HepG2 (cell line): ENCODE results near the gene TRPM5.

Experiments used
- FOSL1 ChIP-seq: sonication (generic); formaldehyde crosslinking; IDR thresholded peaks from 2 replicates; pipeline ENCODE4 v1.9.0; 2021; ENCODE audit warnings: missing genetic modification reagents, borderline replicate concordance
- FOXM1 ChIP-seq: sonication (generic); formaldehyde crosslinking; IDR thresholded peaks from 2 replicates; pipeline ENCODE4 v1.5.0; 2020; ENCODE audit warnings: missing genetic modification reagents
- HMGA1 ChIP-seq: sonication (generic); formaldehyde crosslinking; conservative IDR thresholded peaks from 2 replicates; pipeline ENCODE4 v1.4.0; 2020; ENCODE audit warnings: missing genetic modification reagents
- HNRNPK ChIP-seq: fragments of 200-400 bp; formaldehyde crosslinking; IDR thresholded peaks from 2 replicates; pipeline ENCODE4 v1.6.1; 2018; ENCODE audit warnings: low read length, low read depth, moderate library complexity, mild to moderate bottlenecking; ENCODE audit not compliant: poor library complexity, severe bottlenecking
- HNRNPL ChIP-seq: fragments of 200-400 bp; formaldehyde crosslinking; IDR thresholded peaks from 2 replicates; pipeline ENCODE4 v1.6.1; 2017; ENCODE audit warnings: mild to moderate bottlenecking, low read depth, low read length
- HNRNPUL1 ChIP-seq: fragments of 200-400 bp; formaldehyde crosslinking; IDR thresholded peaks from 2 replicates; pipeline ENCODE4 v1.6.1; 2017; ENCODE audit warnings: low read depth, mild to moderate bottlenecking, low read length, moderate library complexity
- KLF9 ChIP-seq: IDR thresholded peaks from 2 replicates; pipeline ENCODE4 v1.6.1; 2016; ENCODE audit warnings: low read depth
- MEIS1 ChIP-seq: sonication (generic); formaldehyde crosslinking; IDR thresholded peaks from 2 replicates; pipeline ENCODE4 v1.9.0; 2021; ENCODE audit warnings: mild to moderate bottlenecking, missing genetic modification reagents, moderate library complexity, borderline replicate concordance
- ZNF329 ChIP-seq: sonication (generic); formaldehyde crosslinking; IDR thresholded peaks from 2 replicates; pipeline ENCODE4 v1.9.0; 2021; ENCODE audit warnings: low read depth, mild to moderate bottlenecking, missing genetic modification reagents
- TF ChIP-seq, protein P1 (sequence below): sonication (generic); formaldehyde crosslinking; IDR thresholded peaks from 2 replicates; pipeline ENCODE4 v1.9.0; 2021; ENCODE audit warnings: missing genetic modification reagents, borderline replicate concordance

DNA sequence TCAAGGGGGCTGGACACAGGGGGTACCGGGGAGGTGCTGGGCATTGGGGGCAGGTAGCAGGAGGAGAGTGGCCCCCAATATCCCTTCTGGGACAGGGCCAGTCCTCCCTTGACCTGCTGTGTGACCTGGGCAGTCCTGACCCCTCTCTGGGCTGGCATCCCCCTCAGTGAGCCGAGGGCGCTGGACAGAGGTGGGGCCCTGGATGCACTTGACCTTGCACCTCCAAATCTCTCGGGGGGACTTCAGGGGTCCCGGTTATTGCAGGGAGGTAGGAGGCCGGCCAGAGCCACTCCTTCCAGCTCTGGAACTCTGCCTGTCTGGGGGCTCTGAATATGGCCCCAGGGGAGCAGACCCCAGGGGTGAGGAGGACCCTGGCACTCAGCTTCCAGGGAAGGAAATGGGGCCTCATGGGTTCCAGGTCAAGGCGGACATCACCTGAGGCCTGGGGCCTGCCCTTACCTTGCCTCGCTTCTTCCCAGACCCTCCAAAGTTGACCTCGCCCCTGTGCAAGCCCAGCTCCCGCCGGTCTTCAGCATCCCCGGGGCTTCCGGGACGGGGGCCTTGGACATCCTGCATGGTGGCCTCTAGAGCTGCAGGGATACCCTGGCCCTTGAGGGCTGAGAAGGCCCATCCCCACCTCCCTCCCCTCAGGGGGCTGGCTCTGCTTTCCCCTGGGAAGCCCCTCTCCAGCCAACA lies 21.7 kb downstream of the TRPM5 start:
- TF ChIP-seq ZNF329 (no peak), MEIS1 (no peak), KLF9 (CRISPR knock-in tag) (no peak), HNRNPUL1 (no peak), HNRNPL (no peak), FOSL1 (CRISPR knock-in tag) (no peak), HMGA1 (CRISPR knock-in tag) (no peak), FOXM1 (no peak), HNRNPK (no peak)
- TF ChIP-seq, protein P1, sequence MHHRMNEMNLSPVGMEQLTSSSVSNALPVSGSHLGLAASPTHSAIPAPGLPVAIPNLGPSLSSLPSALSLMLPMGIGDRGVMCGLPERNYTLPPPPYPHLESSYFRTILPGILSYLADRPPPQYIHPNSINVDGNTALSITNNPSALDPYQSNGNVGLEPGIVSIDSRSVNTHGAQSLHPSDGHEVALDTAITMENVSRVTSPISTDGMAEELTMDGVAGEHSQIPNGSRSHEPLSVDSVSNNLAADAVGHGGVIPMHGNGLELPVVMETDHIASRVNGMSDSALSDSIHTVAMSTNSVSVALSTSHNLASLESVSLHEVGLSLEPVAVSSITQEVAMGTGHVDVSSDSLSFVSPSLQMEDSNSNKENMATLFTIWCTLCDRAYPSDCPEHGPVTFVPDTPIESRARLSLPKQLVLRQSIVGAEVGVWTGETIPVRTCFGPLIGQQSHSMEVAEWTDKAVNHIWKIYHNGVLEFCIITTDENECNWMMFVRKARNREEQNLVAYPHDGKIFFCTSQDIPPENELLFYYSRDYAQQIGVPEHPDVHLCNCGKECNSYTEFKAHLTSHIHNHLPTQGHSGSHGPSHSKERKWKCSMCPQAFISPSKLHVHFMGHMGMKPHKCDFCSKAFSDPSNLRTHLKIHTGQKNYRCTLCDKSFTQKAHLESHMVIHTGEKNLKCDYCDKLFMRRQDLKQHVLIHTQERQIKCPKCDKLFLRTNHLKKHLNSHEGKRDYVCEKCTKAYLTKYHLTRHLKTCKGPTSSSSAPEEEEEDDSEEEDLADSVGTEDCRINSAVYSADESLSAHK (CRISPR knock-in tag) = no peak
